K562 (cell line): Measurements from ENCODE around the gene ATRAID.

ENCODE experiments used
- ATF3 ChIP-seq, 2 experiments: fragments of 450-650 bp in 1 of 2; sonication (generic) in 1 of 2; formaldehyde crosslinking in 1 of 2; IDR thresholded peaks in 1 of 2; conservative IDR thresholded peaks in 1 of 2; 2 replicates each; pipeline versions ENCODE4 v1.6.1 to v1.8.1; 2016 to 2023; ENCODE audit warnings: mild to moderate bottlenecking in 2 of 2, moderate library complexity in 2 of 2, inconsistent platforms in 1 of 2, missing genetic modification reagents in 1 of 2
- CHD4 ChIP-seq: fragments of 200-600 bp; sonication (generic); IDR thresholded peaks from 3 replicates; pipeline ENCODE4 v1.6.1; 2012; ENCODE audit warnings: low read depth, mild to moderate bottlenecking, mixed read lengths, low read length, inconsistent platforms; ENCODE audit not compliant: insufficient read depth, insufficient replicate concordance, poor library complexity, severe bottlenecking
- ELF4 ChIP-seq: fragments of 450-650 bp; formaldehyde crosslinking; IDR thresholded peaks from 2 replicates; pipeline ENCODE4 v1.4.0; 2022; ENCODE audit warnings: missing genetic modification characterization
- ELK1 ChIP-seq: sonication (generic); formaldehyde crosslinking; IDR thresholded peaks from 2 replicates; pipeline ENCODE4 v1.8.1; 2022; ENCODE audit warnings: missing genetic modification reagents
- MYC ChIP-seq, 2 experiments: fragments of 250-450 bp in 1 of 2; sonication (Bioruptor Pico) in 1 of 2; IDR thresholded peaks; 2 replicates each; pipeline versions ENCODE4 v1.5.1 to v1.6.1; 2012 to 2021; ENCODE audit warnings: low read depth in 2 of 2, borderline replicate concordance in 1 of 2, improper control_type of control experiment in 1 of 2, low read length in 1 of 2, mild to moderate bottlenecking in 1 of 2, moderate library complexity in 1 of 2
- POLR2A ChIP-seq: fragments of 450-650 bp; conservative IDR thresholded peaks from 2 replicates; pipeline ENCODE4 v1.6.1; 2016
- POLR2AphosphoS2 ChIP-seq: IDR thresholded peaks from 2 replicates; pipeline ENCODE4 v1.6.1; 2012; ENCODE audit warnings: low read length, improper control_type of control experiment
- PREB ChIP-seq: sonication (generic); formaldehyde crosslinking; IDR thresholded peaks from 2 replicates; pipeline ENCODE4 v1.8.1; 2023; ENCODE audit warnings: mild to moderate bottlenecking, missing genetic modification reagents

GRCh38 chr2:27222407-27222806 lies 10.6 kb downstream of the ATRAID start:
- TF ChIP-seq POLR2AphosphoS2 (no peak), ELK1 (no peak), ELF4 (no peak), POLR2A (no peak), ATF3 (IDR thresholded peaks at IDR 0.05) (no peak), ATF3 (CRISPR knock-in tag; conservative IDR thresholded peaks at IDR 0.05) (no peak), MYC (IDR thresholded peaks at IDR 0.05; ENCODE audit: low read depth, low read length) (no peak), MYC (CRISPR knock-in tag; IDR thresholded peaks at IDR 0.05; ENCODE audit: borderline replicate concordance, low read depth) (no peak), PREB (no peak), CHD4 (no peak)
